ENCODE data around the gene ZNF827.
A peak's percentile ranks its signal among the peaks of the same experiment; 100 is the strongest.

ZNF827 gene

DNA sequence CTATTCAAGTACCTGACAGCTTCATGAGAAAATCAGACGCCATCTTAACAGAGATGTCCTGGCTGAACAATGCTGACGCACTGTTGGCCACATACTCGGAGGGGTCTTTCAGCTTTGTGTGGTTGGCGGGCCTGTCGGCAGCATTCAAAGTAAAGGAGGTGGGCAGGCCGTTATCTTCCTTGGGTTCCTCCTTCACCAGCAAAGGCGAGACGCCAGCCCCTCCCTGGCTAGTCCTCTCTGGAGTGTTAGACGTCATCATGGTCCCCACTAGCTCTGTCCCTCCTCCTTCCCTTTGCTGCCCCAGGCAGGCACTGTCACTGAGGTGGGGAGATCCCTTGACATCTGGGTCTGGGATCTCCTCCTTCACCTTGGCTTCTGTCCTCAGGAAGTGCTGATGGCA lies 53.0 kb downstream of the ZNF827 start:
- no peak for DNase-seq

DNA sequence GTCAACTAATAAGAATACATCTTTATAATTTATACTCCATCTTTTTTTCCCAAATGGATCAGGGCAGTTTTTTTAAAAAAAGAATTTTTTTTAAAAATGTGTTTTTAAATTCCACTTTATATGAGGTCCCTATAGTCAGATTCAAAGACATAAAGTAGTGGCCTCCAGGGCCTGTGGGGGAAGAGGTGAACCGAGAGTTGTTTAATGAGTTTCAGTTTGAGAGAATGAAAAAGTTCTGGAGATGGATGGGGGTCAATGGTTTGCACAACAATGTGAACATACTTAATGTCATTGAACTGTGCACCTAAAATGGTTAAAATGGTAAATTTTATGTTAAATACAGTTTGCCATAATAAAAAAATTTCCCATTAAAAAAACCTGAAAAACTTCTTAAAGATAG lies 53.8 kb downstream of the ZNF827 start:
- DNase-seq, result no peak

DNA sequence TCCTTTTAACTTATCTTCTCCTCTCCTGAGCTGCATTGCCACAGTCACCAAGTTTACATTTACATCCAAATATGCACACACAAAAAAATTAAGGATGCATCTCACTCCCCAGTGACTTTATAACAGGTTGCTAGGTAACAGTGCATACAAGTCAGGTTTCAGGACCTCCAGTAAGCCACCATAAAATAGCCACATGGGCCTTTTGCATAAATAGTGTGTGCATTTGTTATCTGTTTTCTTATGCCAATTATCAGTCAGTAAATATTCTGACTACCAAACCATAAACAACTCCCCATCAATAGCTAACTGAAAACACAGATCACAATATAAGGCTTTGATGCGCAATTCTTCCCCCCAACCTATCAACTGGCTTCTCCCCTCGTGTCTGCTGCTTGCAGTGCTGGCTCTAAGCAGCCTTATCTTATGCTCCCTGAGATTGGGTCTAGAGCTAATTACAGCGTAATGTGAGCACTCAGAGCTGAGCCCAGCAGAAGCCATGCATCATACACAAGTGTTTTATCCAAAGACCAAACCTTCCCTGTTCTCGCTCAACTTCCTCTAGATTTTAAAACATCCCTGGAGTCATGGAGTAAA lies 55.4 kb downstream of the ZNF827 start:
- DNase-seq, result no peak

DNA sequence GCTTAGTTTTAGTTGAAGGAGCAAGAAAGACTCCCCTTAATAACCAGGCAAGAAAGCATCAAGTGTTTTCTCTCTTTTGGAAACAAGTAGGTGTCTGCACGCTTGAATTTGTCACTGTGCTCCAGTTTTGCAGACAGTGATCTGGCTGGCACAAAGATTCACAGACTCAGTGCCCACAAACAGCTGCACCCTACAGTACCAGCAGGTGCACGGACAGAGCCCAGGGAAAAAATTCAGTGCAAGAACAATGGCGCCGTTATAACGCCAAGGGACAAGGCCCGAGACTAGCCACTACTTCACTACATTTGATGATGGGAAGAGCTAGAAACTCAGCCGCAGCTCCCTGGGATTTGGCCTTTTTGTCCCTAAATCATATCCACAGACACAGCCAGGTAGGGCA lies 56.0 kb downstream of the ZNF827 start:
- no peak for DNase-seq

DNA sequence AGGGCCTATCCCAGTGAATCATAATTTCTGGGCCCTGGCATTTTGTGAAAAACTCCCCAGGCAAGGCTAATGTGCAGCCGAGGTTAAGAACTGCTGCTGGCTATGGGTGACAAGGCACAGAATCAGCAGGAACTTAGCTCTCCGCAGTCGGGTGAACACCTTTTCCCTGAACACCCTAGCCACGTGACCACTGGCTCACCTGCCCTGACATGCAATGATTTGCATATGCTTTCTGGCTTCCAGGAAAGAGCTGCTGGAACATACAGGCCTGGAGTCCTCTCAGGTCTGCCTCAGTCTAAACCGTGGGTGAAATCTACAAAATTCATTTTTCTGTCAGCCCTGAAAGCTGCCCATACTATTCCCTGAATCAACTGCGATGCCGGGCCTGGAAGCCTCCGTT lies 56.6 kb downstream of the ZNF827 start:
- no peak for DNase-seq

DNA sequence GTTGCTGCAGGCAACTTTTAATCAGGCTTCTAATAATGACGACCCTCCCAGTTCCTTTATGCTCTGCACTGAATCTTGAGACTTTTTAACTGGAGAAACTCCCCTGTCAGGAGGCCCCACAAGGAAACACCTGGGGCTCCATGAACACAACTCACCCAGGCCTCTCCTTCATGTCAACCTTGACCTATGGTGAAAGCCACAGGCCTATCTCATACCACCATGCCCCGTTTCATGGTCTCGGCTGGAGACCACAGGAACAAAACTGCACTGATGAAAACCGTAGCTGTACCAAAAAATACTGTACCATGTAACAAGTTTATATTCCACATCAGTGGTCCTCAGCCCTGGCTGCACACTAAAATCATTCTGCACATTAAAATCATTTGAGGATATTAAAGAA lies 57.0 kb downstream of the ZNF827 start:
- DNase-seq, result no peak

DNA sequence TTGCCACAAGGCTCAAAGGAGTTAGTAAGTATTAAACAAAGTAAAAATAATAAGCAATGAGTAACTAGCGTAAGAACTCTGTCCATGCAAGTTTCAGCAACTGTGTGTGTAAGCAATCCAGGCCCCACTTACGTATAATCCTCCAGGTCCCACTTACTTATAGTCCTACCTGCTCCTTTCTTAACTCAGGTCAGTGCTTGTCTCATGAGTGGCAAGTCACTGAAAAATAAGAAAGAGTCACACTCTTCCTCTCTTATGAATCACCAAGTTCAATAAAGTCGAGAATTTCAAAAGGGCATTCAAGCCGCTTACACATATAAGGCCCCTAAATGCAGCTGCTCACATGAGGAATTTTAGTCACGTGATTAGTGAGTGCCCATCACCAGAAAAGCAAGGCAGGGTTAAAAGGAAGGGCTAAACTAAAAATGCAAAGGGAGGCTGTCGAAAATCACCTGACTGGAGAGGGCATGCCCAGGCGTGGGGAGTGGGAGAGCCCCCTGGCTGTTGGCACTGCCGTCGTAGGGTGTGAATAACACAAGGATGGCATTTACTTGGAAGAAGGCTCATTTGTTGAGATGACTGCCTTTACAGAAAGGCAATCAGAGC lies 58.2 kb downstream of the ZNF827 start:
- no peak for DNase-seq

DNA sequence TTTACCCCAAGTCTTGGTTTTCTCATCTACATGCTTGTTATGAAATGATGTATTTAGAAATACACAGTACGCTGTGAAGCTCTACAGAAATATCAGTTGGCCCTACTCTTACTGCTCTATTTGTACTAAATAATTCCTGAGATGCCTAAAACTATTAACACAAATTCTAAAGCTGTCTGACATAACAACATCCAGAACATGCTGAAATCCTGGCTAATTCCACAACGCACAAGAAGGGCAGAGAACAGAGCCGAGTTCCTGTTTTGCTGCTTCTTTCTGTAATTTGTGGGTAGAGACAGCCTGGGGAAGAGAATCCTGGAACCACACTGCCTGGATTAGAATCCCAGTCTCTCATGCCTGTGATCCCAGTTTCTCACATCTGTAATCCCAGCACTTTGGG lies 59.0 kb downstream of the ZNF827 start:
- DNase-seq, result no peak

DNA sequence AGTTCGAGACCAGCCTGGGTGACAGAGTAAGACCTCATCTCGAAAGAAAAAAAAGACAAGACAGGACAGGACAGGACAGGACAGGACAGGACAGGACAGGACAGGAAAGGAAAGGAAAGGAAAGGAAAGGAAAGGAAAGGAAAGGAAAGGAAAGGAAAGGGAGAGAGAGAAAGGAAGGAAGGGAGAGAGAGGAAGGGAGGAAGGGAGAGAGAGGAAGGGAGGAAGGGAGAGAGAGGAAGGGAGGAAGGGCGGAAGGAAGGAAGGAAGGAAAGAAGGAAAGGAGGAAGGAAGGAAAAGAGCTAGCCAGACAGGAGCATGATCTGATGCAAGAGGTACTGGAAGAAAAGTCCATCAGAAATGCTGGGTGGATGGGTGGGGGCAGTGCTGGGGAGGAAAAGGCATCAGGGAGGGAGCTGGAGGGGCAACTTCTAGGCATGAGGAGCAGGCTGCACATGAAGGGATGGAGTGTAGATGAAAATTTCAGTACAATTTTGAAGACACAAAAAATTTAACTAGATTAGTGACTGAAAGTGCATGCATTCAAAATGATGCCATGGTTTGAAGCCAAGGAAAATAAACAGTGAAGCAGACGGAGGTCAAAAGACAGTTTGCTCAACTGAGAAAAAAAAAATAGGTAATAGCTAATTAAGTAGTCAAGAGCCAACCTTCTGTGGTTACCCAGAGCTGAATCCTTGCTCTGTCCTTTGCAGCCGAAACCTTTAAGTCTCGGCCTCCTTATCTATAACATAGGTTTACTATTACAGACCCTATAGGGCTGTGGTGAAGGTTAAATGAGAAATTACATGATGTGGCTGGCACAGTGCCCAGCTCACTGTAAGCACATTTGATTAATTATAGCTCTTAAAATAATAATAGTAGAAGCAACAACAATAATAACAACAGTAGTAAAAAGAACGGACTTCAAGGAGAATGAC lies 59.9 kb downstream of the ZNF827 start:
- DNase-seq, result no peak

DNA sequence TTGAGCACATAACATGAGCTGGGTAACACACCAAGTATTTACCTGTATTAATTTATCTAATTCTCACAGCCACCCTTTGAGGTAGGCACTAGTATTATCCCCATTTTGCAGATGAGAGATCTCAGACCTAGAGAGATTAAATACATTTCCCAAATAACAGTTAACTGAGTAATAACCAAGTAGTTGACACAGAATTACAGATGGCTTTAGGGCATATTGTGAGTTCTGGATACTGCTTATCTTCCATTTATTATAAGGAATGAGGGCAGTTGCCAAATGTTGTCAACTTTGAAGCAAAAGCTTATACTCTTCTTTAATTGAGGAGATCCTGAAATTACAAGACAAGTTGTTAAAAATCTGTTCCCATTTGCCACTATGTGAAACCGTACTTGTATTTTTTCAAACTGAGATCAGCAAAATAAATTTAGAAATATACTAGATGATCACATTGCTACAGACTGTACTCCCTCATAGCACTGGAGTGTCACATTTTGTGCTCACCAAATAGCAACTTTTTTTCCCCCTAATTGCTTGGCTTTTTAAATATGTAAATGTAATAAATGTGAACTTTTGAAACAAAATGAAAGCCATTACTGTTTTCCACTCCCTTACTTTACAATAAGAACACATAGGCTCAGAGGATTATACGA lies 62.0 kb downstream of the ZNF827 start:
- DNase-seq, result no peak

DNA sequence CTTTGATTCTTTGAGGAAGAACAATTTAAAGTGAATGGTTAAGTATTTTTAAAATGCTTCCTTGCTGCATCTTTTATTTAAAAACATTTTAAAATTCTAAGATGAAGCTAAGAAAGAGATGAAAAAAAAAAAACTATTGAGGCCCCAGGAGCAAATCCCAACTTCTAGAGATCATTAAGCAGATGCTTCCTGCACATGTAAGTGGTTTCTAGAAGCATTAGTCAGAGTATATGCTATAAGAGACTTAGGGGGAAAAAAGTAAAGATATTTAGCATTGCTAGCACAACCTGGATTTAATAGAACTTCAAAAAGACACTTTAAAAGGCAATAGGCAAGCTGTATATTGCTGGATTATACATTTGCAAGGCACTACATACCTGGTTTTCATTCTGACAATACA lies 64.7 kb downstream of the ZNF827 start:
- no peak for DNase-seq

DNA sequence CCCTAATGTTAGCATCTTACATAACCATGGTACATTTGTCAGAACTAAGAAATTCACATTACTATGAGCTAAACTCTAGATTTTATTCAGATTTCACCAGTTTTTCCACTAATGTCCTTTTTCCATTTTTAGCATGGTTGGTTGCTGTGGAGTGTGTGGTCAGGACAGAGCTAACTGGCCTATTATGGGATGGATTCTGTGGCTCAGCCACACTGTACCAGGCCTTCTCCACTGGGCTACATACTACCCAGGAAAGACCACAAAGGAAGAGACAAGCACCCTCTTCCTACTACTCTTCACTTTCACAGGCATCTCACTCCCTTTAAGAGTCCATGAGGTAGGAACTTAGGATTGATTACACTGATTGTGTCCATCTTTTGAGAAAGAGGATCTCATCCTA lies 67.4 kb downstream of the ZNF827 start:
- no peak for DNase-seq

DNA sequence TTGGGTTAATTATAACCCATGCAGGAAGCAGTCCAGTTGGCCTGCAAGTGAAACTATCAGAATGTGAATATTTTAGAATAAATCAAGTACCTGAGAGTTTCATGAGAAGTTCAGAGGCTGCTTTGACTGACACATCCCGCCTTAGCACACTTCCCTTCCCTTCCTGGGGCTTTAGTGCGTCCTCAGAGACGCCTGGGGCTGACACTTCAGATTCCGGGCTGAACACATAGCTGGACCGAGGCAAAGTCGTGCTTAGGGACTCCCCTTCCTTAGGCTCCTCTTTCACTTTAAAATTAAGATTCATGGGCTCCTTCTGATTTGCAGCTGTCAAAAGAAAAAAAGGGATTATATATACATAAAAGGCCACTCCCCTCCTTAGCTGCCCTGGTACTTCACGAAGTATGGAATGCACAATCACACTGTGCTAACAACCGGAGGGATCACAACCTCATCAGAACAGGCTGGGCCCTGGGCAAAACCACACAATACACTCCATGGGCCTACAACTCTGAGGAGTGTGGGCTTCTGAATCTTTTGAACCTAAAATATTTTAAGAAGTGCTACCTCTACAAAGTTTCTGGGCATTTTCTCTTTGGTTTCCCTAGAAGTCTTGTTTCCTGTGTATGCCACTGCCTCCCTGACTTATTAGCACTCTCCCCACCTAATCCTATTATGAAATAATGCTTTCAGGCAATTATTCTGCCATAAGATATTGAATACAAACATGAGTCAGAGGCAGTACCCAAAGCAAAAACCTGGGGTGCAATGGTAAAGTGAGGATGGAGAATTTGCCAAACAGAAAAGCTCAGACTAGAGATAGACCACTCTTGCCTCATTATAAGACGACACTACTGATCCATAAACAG lies 68.2 kb downstream of the ZNF827 start:
- DNase-seq, result no peak

DNA sequence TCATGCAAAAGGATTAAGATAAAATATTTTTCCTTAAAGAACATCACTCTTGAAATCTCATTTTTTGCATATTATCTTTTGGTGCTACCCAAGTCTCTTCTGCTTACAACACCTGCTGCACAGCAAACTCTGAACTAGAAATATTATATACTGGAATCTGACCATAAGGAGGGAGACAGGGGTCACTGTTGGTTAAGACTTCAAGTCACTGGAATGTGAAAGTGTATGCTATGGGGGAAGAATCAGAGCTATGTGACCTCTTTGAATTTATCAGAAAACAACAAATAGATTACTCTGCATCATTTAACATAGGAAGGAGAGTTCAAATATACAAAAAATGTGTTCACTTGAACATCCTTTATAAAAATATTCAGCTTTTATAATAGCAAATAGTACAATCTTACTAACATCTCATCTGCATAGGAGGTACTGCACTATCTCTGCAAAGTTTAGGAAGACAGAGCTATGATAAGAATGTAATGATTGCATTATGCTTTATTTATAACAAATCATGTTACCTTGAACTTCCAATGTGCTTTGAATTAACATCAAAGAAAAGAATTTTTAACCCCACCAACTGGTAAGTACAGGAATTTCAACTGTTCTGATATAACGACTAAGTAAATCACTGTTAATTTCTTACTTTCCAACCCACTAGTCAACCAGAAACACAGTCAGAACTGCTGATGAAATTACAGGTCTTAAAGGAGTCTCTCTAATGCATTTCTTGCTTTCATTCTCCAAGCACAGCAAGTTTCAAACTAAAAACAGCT lies 69.8 kb downstream of the ZNF827 start:
- no peak for DNase-seq

DNA sequence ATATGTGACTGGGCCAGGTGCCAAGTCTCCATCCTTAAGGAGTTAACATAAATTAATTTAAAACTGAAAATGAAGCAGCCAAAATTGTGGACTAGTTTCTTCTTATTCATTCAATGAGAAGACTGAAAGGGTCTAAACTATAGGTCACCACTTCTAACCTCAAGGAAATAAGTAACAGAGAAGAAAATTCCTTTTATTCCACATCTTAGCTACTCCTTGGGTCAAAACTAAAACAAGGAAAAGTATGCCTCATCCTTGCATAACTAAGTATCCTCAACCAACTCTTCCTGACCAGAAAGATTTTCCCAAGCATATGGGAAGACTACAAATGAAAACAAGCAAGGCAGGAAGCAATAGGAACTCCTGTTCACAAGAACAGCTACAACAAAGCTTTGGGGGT lies 71.2 kb downstream of the ZNF827 start:
- DNase-seq, result no peak

DNA sequence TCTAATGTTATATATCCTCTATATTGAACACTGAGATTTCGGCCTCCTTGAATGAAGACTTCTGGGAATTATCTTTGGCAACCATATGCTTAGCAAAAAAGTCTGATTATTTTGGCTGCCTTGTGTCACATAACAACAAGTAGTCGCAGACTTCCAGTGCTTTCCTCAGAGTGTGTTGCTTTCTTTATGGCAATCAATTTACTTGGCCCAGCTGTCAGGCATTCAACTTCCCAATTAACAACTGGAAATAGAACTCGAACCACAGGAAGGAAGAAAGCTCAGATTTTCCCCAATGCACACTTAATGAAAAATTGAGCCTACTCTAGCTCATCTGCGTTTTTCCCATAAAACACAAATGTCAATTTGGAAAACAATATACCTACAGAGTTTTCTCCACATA lies 71.6 kb downstream of the ZNF827 start:
- DNase-seq, result no peak

DNA sequence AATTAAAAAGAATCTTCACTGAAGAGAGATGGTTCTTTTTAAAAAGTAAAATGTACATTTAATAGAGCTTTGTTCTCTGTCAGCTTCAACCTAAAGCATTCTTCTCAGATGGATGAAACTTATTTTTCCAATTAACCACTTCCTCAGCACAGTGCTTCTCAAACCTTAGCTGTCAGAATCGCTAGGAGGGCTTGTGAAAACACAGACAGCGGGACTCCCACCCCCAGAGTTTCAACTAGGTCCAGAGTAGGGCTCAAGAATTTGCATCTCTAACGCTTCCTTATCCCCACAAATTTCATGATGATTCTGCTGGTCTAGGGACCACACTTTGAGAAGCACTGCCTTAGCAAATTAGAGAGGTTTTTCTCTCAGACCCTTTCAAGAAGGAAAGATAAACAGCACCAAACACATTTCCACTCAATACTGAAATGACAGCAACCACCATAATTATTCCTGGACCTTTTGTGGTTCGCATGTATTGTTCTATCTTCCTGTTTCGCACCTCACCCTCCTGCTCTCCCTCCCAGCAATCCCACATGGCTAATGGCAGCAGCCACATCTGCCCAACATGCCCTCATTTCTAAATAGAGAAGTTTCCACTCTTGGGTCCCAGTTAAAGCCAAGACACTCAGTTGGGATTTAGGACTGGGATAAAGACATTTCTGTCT lies 73.2 kb downstream of the ZNF827 start:
- no peak for DNase-seq

DNA sequence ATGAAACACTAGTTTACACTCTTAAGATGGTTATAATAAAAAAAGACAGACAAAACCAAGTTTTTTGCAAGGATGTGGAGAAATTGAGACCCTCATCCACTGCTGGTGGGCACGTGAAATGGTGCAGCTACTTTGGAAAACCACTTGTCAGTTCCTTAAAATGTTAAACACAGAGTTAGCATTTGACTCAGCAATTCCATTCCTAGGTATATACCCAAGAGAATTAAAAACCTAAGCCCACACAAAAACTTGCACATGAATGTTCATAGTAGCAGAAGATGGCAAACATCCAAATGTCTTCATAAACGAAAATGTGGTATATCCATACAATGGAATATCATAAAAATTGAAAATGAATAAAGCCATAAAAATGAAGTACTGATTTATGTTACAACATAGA lies 75.4 kb downstream of the ZNF827 start:
- no peak for DNase-seq

DNA sequence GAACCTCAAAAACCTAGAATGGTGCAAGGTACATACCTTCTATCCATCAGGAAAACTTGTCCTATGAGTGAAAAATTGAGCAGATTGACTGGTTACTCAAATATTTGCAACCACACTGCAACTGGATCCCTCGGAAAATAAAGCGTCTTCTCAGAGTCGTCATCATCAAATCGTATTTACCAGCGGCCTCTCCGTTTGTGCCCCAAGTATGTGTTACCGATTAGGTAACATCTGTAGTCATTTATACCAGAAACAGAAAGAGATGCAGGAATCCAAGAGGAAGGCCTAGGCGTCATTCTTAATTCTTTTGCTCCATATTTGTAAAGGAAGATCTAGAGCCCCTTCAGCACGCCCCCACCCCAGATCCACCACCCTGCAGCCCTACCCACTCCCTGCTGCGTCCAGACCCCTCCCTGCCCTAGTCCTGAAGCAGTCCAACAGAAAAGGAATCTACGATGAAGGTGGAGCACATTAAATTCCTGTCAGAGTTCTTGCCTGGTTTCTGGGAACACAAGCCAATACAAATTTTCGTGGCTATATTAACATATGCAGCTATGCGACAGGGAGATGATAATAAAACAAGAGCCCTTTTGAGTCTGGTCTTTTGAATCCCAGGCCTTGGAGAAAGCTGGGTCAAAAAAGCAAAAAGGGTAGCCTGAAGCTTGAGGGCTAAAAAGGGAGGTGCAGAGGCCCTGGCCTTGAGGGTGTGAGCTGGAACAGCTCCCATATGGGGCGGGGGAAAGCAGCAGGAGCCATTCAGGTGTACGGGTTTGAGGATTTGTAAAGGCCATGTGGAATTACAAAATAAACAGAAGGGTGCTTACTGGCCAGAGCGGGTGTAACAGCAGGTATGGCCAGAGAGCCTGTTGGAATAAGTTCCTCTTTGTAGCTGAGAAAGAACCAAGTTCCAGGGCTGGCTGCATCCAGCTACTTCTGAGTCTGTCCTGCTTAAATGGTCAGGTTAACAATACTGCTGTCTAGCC lies 77.0 kb downstream of the ZNF827 start:
- DNase-seq, result peak; percentile 48

DNA sequence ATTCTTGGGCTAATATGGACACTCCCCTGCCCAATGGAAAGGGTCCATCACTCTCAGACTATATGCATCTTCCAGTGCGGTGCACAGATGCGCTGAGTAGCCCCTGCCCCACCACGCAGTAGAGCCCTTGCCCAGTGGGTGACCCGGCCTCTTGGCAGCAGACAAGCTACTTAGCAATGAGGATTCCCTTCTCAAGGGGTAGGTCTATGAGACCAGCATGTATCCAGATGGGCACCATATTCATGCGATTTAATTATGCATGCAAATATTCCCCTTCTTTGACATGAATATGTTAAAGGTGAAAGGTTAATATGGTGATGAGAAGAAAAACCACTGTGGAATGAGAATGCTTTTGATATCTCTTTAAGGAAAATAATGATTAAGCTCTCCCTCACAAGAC lies 77.7 kb downstream of the ZNF827 start:
- DNase-seq, result no peak
